Calu3 (cell line): ENCODE results near the gene SIRPG. TPM values are rescaled to one million over a fixed set of nuclear protein-coding genes. Genes with fewer than 3 reads are reported as not detected.

Experiments used
- BruUV-seq: library from RNA; stranded (reverse); fragments of 400-500 nt; replicated peaks from 2 replicates; lab custom pipeline; 2021; lab: Mats Ljungman, UMichigan
- CTCF ChIA-PET: fragments of 300-600 bp; sonication (Branson Sonifier 250); formaldehyde crosslinking; loops from one replicate; lab custom pipeline; 2022; ENCODE audit warnings: antibody characterized with exemption; lab: Charles Lee
- DNase-seq: peaks from one replicate; pipeline ENCODE4 v3.0.0; 2022
- H3K27ac Mint-ChIP-seq: one replicate; pipeline ENCODE4 v1.8.0; 2022; ENCODE audit warnings: mixed read lengths; ENCODE audit not compliant: unreplicated experiment
- H3K27me3 Mint-ChIP-seq: one replicate; pipeline ENCODE4 v1.8.0; 2022; ENCODE audit warnings: mixed read lengths; ENCODE audit not compliant: unreplicated experiment
- H3K36me3 Mint-ChIP-seq: one replicate; pipeline ENCODE4 v1.8.0; 2022; ENCODE audit warnings: mild to moderate bottlenecking, moderate library complexity, mixed read lengths; ENCODE audit not compliant: insufficient read depth, unreplicated experiment
- H3K4me1 Mint-ChIP-seq: one replicate; pipeline ENCODE4 v1.8.0; 2022; ENCODE audit warnings: mild to moderate bottlenecking, low read depth, mixed read lengths; ENCODE audit not compliant: unreplicated experiment
- H3K4me3 Mint-ChIP-seq: one replicate; pipeline ENCODE4 v1.8.0; 2022; ENCODE audit warnings: mild to moderate bottlenecking, low read depth, moderate library complexity, mixed read lengths; ENCODE audit not compliant: unreplicated experiment
- H3K9me3 Mint-ChIP-seq: one replicate; pipeline ENCODE4 v1.8.0; 2022; ENCODE audit warnings: low read depth, mixed read lengths; ENCODE audit not compliant: unreplicated experiment
- CTCF ChIP-seq: fragments of 200-600 bp; IDR thresholded peaks from one replicate; pipeline ENCODE4 v1.8.0; 2022; ENCODE audit warnings: antibody characterized with exemption; ENCODE audit not compliant: unreplicated experiment
- intact Hi-C: fragments of 100-400 bp; cut with micrococcal nuclease; formaldehyde crosslinking; loops from one replicate; pipeline ENCODE4 v1.10.0; 2022; ENCODE audit not compliant: unreplicated experiment
- total RNA-seq: library from RNA; stranded (reverse); gene quantifications from 2 replicates; pipeline ENCODE4 v1.2.3, GENCODE V29; 2022

SIRPG gene
- total RNA-seq, 1 experiment from 2014 or later: not detected

- DNase-seq: no peak
- Mint-ChIP-seq H3K9me3 (no peaks in the 10 kb centered on the region), H3K27me3 (no peaks in the 10 kb centered on the region), H3K4me3 (no peak overlapping the region), H3K4me1 (no peaks in the 10 kb centered on the region), H3K27ac (no peak overlapping the region), H3K36me3 (no peaks in the 10 kb centered on the region)
- intact Hi-C loops: no loop called here
- CTCF ChIA-PET: no interaction called here
- no peak for TF ChIP-seq CTCF
- no TSS peak for BruUV-seq
These were observed 78.1 kb downstream of the SIRPG start for GRCh38 chr20:1579488-1579887.

Other genes starting within 250 kb of the SIRPG start
- 81.0 and 86.3 TPM in 2 replicates for gene NSFL1C, start 190.9 kb downstream of the SIRPG start, total RNA-seq
- 0.57 and 1.1 TPM in 2 replicates for gene SIRPB2, start 166.4 kb downstream of the SIRPG start, total RNA-seq
- gene SIRPD, start 100.1 kb downstream of the SIRPG start, total RNA-seq: not detected in 2 replicates
- 3.3 and 3.4 TPM in 2 replicates for gene SIRPB1, start 37.8 kb downstream of the SIRPG start, total RNA-seq
- gene SIRPA, start 237.6 kb upstream of the SIRPG start, total RNA-seq: 24.0 and 28.3 TPM in 2 replicates